ENCODE measurements around the gene PHLDA3.

PHLDA3 gene

DNA sequence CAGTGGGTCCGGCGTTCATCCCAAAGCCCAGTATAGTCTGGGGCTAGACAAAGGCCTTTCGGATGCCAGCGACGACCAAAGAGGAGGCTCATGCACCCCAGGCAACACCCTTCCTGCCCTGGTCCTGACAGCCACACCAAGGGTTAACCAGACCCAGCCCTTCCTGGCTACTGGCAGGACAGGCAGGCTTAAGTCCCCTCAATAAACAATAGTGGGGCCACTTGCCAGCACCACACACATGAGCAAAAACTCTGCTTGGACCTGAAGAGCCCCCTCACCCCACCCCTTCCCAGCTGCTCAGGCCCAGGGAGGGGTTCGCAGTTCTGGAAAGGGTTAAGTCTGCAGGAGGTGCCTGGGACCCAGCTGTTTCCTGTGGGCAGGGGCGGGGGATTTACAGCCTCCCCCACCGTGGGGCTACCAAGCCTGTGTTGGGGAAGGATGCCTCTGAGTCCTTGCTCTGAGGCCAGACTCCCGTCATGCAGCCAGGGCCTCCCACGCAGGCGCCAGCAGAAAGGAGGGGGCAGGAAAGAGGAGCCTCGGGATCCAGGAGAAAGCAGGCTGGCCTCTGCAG, 18.2 kb downstream of the PHLDA3 start:
- DNase-seq: no peak

DNA sequence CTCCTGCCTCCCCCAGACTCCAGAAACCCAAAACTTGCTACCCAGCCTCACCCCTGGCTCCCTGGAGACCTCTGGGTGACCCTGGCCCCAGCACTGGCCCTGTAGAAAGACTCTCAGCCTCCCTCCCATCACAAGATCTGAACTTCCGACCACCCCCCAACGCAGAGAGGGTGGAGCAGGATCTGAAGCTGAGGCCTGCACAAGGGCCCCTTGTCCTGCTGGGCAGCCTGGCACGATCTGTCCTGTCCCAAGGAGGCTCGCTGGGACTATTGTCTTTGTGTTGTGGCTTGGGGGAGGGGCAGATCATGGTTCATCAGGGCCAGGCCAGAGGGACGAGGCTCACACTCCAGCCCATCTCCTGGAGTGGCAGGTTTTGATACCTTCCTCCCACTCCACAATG, 20.0 kb downstream of the PHLDA3 start:
- Mint-ChIP-seq H3K4me3 (no peak overlapping the region), H3K9me3 (no peaks in the 10 kb centered on the region), H3K36me3 (ENCODE audit: low read depth) (no peaks in the 10 kb centered on the region), H3K4me1 (ENCODE audit: low read depth) (peaks cover 14% of the 10 kb centered on the region), H3K27me3 (peaks cover 37% of the 10 kb centered on the region), H3K27ac (no peak overlapping the region)
- no peak for DNase-seq

More for the DNA sequence above, 18.2 kb downstream of the PHLDA3 start:
- Mint-ChIP-seq H3K4me1 (ENCODE audit: low read depth) (peaks cover 20% of the 10 kb centered on the region), H3K9me3 (no peaks in the 10 kb centered on the region), H3K27me3 (peaks cover 47% of the 10 kb centered on the region), H3K27ac (no peak overlapping the region), H3K4me3 (no peak overlapping the region), H3K36me3 (ENCODE audit: low read depth) (no peaks in the 10 kb centered on the region)

DNA sequence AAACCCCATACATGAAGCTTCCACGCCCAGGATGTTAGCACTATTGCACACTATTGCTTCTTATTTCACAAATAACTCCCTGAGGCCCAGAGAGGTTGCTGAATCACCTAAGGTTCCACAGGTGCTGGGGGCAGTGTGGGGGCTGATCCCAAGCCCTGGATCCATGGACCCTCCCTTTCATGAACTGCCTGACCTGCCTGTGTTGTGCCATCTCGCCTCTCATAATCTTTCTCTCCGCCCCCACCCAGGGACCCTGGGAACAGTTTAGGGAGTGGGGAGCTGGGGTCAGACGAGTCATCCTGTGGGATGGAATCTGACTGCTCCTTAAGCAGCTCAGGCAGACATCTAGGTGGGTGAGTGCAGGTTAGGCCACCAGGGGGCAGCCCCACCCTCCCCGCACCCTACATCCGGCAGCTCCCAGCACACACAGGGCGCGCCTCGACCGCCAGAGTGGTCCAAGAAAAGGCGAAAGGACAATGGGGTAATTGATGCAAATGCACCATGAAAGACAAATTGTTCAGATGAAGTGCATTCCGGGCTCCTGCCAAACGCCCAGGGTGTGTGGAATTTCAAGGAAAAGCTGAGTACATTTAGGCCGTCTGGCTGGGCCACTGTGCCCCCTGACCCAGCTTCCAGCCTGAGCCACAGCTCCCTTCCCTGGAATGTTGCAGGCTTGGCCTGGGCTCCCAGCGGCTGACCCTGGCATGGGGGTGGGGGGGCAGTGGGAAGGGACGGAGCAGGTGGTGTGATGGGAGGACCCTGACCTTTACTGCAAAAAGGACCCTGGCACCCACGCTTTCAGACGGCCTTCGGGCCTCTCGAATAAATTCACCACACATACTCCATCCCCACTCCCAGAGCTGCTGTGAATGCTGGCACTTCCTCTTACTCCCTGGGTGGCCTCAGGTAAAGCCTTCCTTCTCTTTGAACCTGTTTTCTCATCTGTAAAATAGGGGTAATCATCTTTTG, 20.8 kb downstream of the PHLDA3 start:
- Mint-ChIP-seq H3K36me3 (ENCODE audit: low read depth) (no peaks in the 10 kb centered on the region), H3K4me1 (ENCODE audit: low read depth) (peaks cover 7% of the 10 kb centered on the region), H3K9me3 (no peaks in the 10 kb centered on the region), H3K27me3 (peaks cover 36% of the 10 kb centered on the region), H3K27ac (no peak overlapping the region), H3K4me3 (no peak overlapping the region)
- DNase-seq: peak; percentile 76

DNA sequence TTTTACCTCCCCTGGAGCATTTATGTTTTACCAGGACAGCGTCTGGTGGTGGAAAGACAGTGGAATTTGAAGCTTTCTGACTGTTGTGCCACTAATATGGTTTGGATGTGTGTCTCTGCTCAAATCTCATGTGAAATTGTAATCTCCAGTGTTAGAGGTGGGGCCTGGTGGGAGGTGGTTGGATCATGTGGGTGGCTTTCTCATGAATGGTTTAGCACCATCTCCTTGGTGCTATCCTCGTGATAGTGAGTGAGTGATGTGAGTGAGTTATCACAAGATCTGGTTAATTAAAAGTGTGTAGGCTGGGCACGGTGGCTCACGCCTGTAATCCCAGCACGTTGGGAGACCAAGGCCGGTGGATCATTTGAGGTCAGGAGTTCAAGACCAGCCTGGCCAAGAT, 23.7 kb downstream of the PHLDA3 start:
- H3K27me3 Mint-ChIP-seq: peaks cover 20% of the 10 kb centered on the region
- DNase-seq: no peak

DNA sequence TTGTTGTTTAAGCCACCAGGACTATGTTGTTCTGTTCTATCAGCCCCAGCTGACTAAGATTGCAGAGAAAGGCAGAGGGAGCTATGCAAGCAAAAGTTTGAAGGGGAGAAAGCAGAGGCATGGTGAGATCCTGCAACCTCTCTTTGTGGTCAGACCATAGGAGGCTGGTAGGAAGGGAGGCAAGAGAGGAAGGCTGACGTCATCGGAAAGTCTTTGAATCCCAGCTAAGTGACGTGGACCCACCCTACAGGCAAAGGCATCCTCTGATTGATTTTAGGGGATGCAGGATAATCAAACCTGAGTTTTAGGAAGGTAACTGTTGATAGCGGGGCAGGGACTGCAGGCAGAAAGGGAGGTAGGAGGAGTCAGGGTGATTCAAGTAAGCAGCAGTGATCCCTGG, 24.2 kb downstream of the PHLDA3 start:
- peaks cover 4% of the 10 kb centered on the region for H3K4me1 Mint-ChIP-seq (ENCODE audit: low read depth)

More for the DNA sequence above, 23.7 kb downstream of the PHLDA3 start:
- no peak overlapping the region for H3K27ac Mint-ChIP-seq
- H3K9me3 Mint-ChIP-seq: no peaks in the 10 kb centered on the region
- peaks cover 4% of the 10 kb centered on the region for H3K4me1 Mint-ChIP-seq (ENCODE audit: low read depth)
- no peaks in the 10 kb centered on the region for H3K36me3 Mint-ChIP-seq (ENCODE audit: low read depth)
- H3K4me3 Mint-ChIP-seq: no peak overlapping the region

DNA sequence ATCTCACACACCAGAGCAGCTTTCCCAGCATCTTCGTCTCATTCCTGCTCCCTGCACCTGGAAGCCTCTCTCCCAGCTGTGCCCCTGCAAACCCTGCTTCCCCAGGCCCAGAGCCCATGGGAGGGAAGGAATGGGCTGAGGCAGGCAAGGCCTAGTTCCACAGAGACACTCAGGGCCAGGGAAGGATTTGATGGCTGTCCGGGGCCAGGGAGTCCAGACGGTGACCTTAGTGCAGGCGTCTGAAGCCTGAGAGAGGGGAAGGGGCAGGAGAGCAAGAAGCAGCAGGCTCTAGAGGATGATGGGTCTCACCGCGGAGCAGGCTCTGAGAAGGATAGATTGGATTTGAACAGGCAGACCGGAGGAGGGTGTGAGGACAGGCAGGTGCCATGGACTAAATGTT, 25.2 kb downstream of the PHLDA3 start:
- Mint-ChIP-seq H3K27ac (no peak overlapping the region), H3K4me3 (no peak overlapping the region), H3K4me1 (ENCODE audit: low read depth) (peaks cover 4% of the 10 kb centered on the region), H3K27me3 (peaks cover 14% of the 10 kb centered on the region), H3K36me3 (ENCODE audit: low read depth) (no peaks in the 10 kb centered on the region), H3K9me3 (no peaks in the 10 kb centered on the region)
- no peak for DNase-seq

More for the DNA sequence above, 24.2 kb downstream of the PHLDA3 start:
- H3K27ac Mint-ChIP-seq: no peak overlapping the region
- peaks cover 18% of the 10 kb centered on the region for H3K27me3 Mint-ChIP-seq
- DNase-seq: no peak
- H3K36me3 Mint-ChIP-seq (ENCODE audit: low read depth): no peaks in the 10 kb centered on the region
- H3K4me3 Mint-ChIP-seq: no peak overlapping the region
- no peaks in the 10 kb centered on the region for H3K9me3 Mint-ChIP-seq

DNA sequence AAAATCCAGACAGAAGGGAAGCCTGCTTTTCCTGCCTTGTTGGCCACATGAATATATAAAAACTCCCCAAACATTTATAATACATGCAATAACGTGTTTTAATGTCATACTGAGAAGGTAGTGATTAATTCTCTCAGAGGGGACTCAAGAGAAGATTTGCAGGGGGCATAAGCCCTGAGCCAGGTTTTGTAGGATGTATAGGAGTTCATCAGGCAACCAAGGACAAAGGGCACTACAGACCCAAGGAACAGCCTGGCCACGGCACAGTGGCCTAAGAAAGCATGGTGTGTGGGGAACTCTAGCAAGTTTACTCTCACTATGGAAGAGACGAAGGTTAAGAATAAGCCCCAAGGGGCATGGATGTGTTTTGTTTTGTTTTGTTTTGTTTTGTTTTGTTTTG, 32.0 kb downstream of the PHLDA3 start:
- Mint-ChIP-seq H3K27ac (no peak overlapping the region), H3K4me1 (ENCODE audit: low read depth) (peaks cover 6% of the 10 kb centered on the region), H3K27me3 (peaks cover 21% of the 10 kb centered on the region), H3K9me3 (no peaks in the 10 kb centered on the region), H3K4me3 (no peak overlapping the region), H3K36me3 (ENCODE audit: low read depth) (no peaks in the 10 kb centered on the region)
- no peak for DNase-seq

DNA sequence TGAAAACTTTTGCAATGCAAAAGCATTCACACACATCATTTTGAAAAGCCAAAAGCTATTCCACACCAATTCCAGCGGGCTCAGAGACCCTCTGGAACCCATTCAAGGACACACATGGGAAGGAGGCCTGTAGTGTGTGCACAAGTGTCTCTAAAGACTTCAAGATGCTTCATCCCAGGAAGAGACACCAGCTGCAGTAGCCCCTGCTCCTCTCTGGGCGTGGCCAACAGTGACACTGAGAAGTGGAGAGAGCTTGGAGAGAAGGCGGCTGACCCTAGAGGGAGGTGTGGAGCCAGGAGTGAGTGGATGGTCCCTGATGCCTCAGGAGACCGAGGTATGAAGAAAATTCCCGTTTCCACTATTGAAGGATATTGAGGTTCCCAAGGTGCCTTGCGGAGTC, 32.6 kb downstream of the PHLDA3 start:
- H3K4me1 Mint-ChIP-seq (ENCODE audit: low read depth): peaks cover 6% of the 10 kb centered on the region
- no peak for DNase-seq
- no peaks in the 10 kb centered on the region for H3K9me3 Mint-ChIP-seq
- H3K4me3 Mint-ChIP-seq: no peak overlapping the region
- no peak overlapping the region for H3K27ac Mint-ChIP-seq
- peaks cover 21% of the 10 kb centered on the region for H3K27me3 Mint-ChIP-seq
- no peaks in the 10 kb centered on the region for H3K36me3 Mint-ChIP-seq (ENCODE audit: low read depth)

DNA sequence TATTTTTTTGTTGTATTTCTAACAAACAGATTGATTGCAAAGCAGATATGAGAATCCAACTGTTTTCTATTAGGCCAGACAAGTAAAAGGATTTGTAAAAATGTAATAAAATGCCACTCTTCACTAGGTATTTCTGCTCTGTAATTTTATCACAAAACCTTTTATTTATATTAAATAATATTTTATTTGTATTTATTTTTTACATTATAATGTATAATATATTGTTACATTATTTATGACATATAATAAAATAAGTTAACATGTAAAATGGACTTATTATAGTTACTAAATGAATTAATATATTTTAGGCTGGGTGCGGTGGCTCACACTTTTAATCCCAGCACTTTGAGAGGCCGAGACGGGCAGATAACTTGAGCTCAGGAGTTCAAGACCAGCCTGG, 34.7 kb downstream of the PHLDA3 start:
- Mint-ChIP-seq H3K4me1 (ENCODE audit: low read depth) (peaks cover 6% of the 10 kb centered on the region), H3K27ac (no peak overlapping the region), H3K4me3 (no peak overlapping the region), H3K27me3 (peaks cover 22% of the 10 kb centered on the region), H3K9me3 (no peaks in the 10 kb centered on the region), H3K36me3 (ENCODE audit: low read depth) (no peaks in the 10 kb centered on the region)
- no peak for DNase-seq

DNA sequence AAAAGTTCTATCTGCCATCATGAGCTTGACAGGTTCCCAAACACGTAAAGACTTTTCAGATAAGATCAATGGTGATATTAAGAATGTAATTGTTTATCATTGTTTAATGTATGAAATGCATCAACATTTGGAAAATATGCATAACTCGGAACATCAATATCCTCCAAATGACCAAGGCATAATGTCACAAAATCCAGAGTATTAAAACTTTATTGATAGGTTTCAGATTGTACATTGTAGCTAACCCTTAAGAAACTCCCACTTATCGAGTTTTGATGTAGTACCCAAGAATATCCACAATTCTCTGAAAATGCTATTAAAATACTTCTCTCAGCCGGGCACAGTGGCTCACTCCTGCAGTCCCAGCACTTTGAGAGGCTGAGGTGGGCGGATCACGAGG, 35.4 kb downstream of the PHLDA3 start:
- no peak overlapping the region for H3K4me3 Mint-ChIP-seq
- H3K27me3 Mint-ChIP-seq: peaks cover 22% of the 10 kb centered on the region
- H3K27ac Mint-ChIP-seq: no peak overlapping the region
- H3K36me3 Mint-ChIP-seq (ENCODE audit: low read depth): no peaks in the 10 kb centered on the region
- no peaks in the 10 kb centered on the region for H3K9me3 Mint-ChIP-seq
- DNase-seq: no peak
- peaks cover 6% of the 10 kb centered on the region for H3K4me1 Mint-ChIP-seq (ENCODE audit: low read depth)

DNA sequence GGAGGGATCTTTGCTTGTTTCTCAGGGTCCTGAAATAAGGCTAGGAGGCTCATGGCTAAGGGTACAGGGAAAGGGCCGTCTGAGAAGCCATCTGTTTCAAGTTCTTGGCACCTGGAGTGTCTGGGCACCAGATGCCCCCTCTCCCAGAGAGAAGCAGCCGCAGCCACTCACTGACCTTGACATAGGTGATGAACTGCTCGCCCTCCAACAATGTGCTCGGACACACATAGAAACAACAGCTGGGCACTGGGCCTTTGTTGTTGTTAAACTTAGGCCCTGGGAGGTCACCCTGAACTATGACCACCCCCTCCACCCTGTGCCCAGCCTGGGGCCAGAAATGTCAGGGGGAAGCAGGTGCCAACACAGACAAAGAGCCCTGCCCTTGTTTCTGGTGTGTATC, 38.2 kb downstream of the PHLDA3 start:
- Mint-ChIP-seq H3K4me1 (ENCODE audit: low read depth) (peaks cover 7% of the 10 kb centered on the region), H3K4me3 (no peak overlapping the region), H3K36me3 (ENCODE audit: low read depth) (no peaks in the 10 kb centered on the region), H3K27me3 (peaks cover 9% of the 10 kb centered on the region), H3K9me3 (no peaks in the 10 kb centered on the region), H3K27ac (no peak overlapping the region)
- no peak for DNase-seq

DNA sequence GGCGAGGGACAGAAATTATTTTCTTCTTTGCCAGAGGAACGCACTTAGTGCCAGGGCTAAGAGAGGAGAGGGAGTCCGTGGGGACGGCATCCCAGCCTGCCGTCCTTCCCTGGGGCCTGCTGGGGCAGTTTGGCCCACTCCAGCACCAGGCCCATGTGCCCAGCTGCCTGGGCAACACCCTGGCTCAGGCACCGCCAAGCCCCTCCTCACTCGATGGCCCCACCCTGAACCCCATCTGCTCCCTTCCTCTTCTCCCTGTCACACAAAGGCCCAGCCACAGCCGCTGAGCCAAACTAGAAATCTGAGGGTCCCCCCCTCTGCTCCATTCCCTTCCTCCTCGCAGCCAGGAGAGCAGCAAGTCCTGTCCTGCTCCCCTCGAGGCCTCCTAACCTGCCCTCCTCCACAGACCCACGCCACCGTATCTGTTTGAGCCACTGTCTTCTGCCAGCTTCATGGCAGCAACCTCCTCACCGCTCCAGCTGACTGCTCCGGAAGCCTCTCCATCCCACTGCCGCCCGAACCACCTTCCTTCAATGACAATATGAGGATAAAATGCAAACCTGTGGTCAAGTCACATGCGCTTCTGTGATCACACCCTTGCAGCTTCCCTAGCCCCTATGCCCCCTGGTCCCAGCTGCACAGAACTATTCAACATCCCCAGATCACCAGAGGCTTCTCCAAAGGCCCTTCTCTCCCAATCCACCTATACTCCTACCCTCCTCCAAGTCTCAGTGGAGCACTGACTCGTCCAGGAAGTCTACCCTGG, 39.1 kb downstream of the PHLDA3 start:
- Mint-ChIP-seq H3K4me1 (ENCODE audit: low read depth) (peaks cover 4% of the 10 kb centered on the region), H3K4me3 (no peak overlapping the region), H3K36me3 (ENCODE audit: low read depth) (no peaks in the 10 kb centered on the region), H3K27ac (no peak overlapping the region), H3K9me3 (no peaks in the 10 kb centered on the region), H3K27me3 (peaks cover 6% of the 10 kb centered on the region)
- DNase-seq: no peak

DNA sequence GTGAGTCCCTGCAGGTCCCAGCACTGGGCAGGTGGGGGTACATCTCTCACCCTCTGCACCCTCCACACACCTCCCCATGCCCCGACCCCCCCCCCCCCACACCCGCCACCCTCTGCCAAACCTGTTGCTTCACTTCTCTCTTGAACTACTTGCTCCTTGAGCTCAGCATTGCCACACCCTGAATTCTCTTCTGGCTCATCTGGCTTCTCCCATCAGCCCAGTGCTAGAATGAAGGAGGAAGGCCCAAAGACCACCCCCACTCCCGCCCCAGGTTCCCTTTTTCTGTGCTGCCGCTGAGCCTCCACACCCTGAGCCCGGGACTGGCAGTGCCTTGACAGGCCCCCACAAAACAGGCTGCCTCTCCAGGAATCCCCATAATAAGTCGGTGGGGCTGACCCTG, 41.0 kb downstream of the PHLDA3 start:
- Mint-ChIP-seq H3K4me3 (no peak overlapping the region), H3K4me1 (ENCODE audit: low read depth) (peaks cover 4% of the 10 kb centered on the region)

DNA sequence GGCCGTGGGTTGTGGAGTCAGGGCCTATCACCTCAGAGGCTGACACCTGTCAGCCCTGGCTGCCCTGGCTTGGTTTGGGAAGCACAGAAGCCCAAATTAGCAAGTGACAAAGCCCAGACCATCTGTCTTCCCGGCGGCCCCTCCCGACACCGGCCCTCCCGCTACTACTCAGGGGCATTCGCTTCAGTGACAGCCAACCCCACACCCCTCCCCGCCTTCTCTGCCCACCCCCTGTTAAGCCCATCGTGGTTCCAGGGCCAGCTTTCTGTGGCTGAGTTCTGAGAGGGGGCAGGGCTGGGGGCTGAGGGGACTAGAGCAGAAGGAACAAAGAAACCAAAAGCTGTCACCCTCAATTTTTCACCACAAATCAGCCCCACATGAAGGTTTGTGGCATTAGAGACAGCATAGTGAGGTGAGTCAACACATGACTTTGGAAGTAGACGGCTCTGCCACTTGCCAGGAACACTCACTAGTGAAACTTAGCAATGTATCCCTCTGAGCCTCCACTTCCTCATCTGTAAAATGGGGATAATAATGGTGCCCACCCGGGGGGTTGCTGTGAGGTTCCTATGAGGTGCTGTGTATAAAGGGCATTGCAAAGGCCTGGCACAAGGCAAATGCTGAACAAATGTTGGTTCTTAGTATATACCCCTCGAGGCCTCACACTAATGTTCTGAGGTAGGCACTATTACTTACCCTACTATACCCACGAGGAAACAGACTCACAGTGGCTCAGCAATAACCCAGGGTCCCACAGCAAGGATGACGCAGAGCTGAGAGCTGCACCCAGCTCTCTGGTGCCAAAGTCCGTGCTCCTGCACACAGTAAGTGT, 42.3 kb downstream of the PHLDA3 start:
- no peak overlapping the region for H3K27ac Mint-ChIP-seq
- no peak for DNase-seq
- no peaks in the 10 kb centered on the region for H3K9me3 Mint-ChIP-seq
- H3K4me1 Mint-ChIP-seq (ENCODE audit: low read depth): peaks cover 4% of the 10 kb centered on the region
- no peaks in the 10 kb centered on the region for H3K36me3 Mint-ChIP-seq (ENCODE audit: low read depth)
- H3K27me3 Mint-ChIP-seq: peaks cover 6% of the 10 kb centered on the region
- H3K4me3 Mint-ChIP-seq: no peak overlapping the region

More for the DNA sequence above, 41.0 kb downstream of the PHLDA3 start:
- Mint-ChIP-seq H3K9me3 (no peaks in the 10 kb centered on the region), H3K36me3 (ENCODE audit: low read depth) (no peaks in the 10 kb centered on the region), H3K27ac (no peak overlapping the region), H3K27me3 (peaks cover 6% of the 10 kb centered on the region)
- DNase-seq: no peak

All from activated T-cell treated with anti-CD3 and anti-CD28 coated beads, Interleukin-2, amount 50 U/mL, for 24 hours (primary cell).